A673 (cell line): Measurements from ENCODE around the gene AFF2.

Source experiments
- CTCF ChIP-seq: fragments of 300-800, 200-600 bp; sonication (generic); conservative IDR thresholded peaks from 2 replicates; pipeline ENCODE4 v1.5.1; 2017; ENCODE audit warnings: low read depth, mild to moderate bottlenecking, antibody characterized with exemption, low read length, moderate library complexity, mixed read lengths
- EZH2 ChIP-seq: fragments of 200-600 bp; sonication (generic); IDR thresholded peaks from 2 replicates; pipeline ENCODE4 v1.6.1; 2017; ENCODE audit warnings: borderline replicate concordance, low read depth, mild to moderate bottlenecking, mixed read lengths, antibody characterized with exemption, low read length; ENCODE audit not compliant: poor library complexity, severe bottlenecking

GRCh38 chrX:148979786-148980185 is 479.4 kb downstream of the AFF2 start:
- TF ChIP-seq CTCF (no peak), EZH2 (no peak)
